GM19043 (cell line): ENCODE results near the gene LGALS14.
"Not testable (repeated sequence)": the region's sequence is repeated elsewhere in the genome, so short reads cannot be mapped to it uniquely, and the experiment has no call there.

Source experiments
- ATAC-seq: cut with Tn5 transposase; IDR thresholded peaks from one replicate; pipeline ENCODE4 v1.9.1; 2021; ENCODE audit warnings: low read depth; ENCODE audit not compliant: unreplicated experiment

LGALS14 gene

GRCh38 chr19:39704181-39705044 lies at the start of gene LGALS14:
LGALS14 (plus strand) TSS chr19:39704481; CDS start chr19:39704529, 48 bp downstream.
- no peak for ATAC-seq

DNA sequence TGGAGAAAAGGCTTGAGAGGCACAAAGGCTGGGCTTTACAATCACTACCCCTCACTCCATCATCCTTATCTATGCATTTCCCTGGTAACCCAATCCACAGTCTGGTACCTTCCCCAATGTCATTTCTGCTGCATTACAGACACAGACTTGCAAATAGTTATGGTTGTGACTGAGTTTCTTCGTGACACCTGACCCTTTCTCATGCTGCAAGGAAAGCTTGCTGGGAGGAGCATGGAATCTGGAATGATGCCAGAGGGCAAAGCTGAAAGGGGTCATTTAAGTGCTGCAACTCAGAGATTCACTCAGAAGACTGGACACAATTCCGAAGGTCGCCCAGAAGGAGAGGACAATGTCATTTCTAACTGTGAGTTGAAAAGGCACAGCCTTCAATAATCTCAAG lies 48.7 kb upstream of the LGALS14 start, which contains the start of gene LGALS16:
TSS of gene LGALS16 (plus strand) at position 301 of the 400 bp plus-strand sequence. CDS start at position 350, 49 bp downstream.
- ATAC-seq: no peak

- ATAC-seq: no peak
Measured at GRCh38 chr19:39659791-39660190, 44.5 kb upstream of the LGALS14 start.

GRCh38 chr19:39660661-39661060 lies 43.6 kb upstream of the LGALS14 start:
- no peak for ATAC-seq

DNA sequence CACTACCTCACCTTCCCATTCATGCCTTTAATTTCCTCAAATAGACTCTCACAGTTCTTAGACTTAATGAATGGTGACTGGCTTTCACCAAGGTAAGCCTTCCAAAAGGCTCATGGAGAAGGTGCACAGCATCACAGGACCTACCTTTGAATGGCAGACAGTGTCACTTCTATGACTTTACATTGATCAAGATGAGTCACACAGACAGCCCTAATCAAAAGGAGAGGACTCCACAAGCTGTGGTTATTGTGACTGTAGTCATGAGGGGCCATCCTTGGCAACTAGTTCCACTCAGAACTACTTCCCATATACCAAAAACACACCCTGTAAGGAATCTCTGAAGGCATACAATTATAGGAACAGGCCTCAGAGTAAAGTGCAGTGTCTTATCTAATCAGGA lies 42.7 kb upstream of the LGALS14 start:
- no peak for ATAC-seq

GRCh38 chr19:39669860-39670259 lies 34.4 kb upstream of the LGALS14 start:
- ATAC-seq: not testable (repeated sequence)

DNA sequence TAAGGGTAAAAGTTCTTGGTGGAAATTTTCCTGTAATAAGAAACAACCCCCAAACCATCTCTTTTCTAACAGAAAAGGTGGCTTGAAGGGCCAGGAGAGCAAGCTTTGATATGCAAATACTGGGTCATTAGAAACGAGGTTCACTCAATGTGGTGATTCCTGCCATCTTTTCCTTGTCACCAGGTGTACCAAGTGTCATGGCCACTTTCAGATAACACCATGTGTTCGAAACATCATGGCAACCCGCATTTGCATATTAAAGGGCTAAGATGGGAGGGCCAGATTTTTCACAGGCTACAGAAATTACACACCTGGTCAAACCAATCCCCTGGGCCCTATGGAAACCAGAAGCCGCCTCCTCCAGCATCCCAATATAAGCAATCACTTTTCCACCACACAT lies 33.3 kb upstream of the LGALS14 start:
- no peak for ATAC-seq

DNA sequence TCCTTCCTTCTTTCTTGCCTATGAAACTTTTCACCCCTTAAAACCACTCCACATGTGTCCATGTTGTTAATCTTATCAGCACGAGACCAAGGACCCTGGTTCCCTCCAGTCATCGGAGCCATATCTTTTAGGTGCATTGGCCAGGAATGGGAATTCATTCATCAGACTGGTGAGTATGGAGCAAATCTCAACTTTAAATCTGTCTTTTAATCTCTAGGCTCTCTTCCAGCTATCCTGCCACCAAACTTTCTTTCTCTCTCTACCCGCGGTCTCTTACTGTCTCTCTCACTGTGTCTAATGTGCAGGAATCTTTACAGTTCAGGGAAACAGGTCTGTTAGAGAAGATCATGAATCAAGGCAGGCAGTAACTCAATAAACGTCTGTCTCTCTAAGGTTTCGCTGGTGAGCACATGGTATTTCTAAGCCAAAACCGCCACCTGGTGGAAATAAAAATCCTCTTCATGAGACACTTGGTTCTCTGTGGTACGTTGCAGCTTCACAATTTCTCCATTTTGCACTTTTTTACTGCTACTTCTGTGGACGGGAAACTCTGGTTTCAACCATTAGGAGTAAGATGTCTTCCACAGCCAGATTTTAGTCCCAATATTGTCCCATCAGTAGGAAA lies 32.4 kb upstream of the LGALS14 start:
- ATAC-seq: no peak

GRCh38 chr19:39672473-39672872 lies 31.8 kb upstream of the LGALS14 start:
- ATAC-seq: no peak

- not testable (repeated sequence) for ATAC-seq
Measured at GRCh38 chr19:39673862-39674261, 30.4 kb upstream of the LGALS14 start.

- no peak for ATAC-seq
Measured at GRCh38 chr19:39676004-39676403, 28.3 kb upstream of the LGALS14 start.

GRCh38 chr19:39677961-39678889 lies 26.1 kb upstream of the LGALS14 start:
- no peak for ATAC-seq

DNA sequence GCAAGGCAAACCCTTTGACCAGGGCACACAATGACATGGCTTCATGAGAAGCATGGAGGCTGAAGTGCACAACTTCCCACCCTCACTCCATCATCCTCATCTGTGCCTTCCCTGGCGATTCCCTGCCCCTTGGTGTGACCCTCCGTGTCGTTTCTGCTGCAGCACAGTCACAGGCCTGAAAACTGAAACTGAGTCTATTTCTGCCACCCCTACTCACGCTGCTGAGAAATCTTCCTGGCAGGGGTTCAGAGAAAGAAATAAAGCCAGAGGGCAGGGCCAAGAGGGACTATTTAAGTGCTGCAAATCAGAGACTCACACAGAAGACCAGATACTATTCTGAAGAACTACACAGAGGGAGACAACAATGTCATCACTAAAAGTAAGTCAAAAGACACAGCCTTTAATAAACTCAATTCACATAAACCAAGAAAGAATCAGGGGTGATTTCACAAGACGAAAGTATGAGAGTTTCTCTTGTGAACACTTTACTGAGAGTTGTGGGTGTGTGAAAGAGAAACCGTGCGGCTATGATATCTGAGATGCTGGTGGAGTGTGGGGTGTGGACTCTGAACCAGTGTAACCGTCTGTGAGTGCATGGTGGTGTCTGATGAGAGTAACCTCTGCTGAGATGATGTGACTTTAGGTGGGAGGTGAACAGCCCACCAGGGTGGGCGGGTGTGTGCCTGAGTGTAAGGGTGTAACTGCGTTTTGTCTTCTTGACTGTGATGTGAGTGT lies 25.1 kb upstream of the LGALS14 start:
- ATAC-seq: peak; percentile 54

- no peak for ATAC-seq
Measured at GRCh38 chr19:39679791-39680168, 24.5 kb upstream of the LGALS14 start.

- no peak for ATAC-seq
Measured at GRCh38 chr19:39680593-39680992, 23.7 kb upstream of the LGALS14 start.

GRCh38 chr19:39681416-39681815 lies 22.9 kb upstream of the LGALS14 start:
- ATAC-seq: no peak

GRCh38 chr19:39684267-39684666 lies 20.0 kb upstream of the LGALS14 start:
- no peak for ATAC-seq

DNA sequence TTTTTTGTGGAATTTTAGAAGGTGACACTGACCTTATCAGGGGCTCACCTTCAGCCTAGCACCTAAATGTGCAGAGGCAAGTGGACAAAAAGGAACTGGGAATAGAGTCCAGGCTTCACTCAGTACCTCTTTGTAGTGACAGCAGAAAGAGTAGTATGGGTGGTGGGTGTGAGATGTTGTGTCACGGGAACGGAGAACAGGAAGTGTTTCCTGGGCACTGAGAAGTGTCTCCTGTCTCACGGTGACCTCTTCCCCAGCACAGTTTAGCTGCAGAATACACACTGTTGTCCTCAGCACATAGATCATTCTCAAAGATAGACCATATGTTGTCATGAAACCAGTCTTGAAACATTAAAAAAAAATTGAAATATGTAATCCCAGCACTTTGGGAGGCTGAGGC lies 17.5 kb upstream of the LGALS14 start:
- no peak for ATAC-seq

DNA sequence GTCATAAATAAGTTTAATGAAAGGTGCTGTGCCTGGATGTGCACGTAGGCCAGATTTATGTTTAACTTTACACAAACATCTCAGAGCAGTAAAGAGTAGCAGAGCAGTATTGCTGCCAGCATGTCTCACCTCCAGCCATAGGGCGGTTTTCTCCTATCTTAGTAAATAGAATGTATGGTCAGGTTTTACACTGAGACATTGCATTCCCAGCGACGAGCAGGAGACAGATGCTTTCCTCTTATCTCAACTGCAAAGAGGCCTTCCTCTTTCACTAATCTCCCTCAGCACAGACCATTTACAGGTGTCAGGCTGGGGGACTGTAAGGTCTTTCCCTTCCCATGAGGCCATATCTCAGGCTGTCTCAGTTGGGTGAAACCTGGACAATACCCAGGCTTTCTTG lies 15.6 kb upstream of the LGALS14 start:
- not testable (repeated sequence) for ATAC-seq

DNA sequence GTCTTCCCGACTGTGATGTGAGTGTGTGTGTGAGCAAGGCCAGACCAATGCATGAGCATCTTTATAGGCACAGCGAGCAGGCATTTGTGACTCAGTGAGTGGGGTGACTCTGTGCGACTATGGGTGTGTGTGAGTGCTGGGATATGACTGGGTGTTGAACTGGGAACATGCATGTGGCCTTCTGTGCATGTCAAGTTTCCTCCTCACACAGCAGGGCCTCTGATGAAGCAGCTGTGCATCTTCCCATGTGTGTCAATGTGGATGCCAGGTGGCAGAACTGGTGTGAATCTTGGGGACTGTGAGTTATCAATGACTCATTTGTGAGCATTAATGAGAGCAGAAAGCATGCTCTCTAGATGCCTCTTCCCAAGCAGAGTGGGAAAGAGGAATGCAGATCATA lies 12.1 kb upstream of the LGALS14 start:
- ATAC-seq: no peak
